ENCODE results near the gene FAM20A. TPM values are rescaled to one million over a fixed set of nuclear protein-coding genes. Genes with fewer than 3 reads are reported as not detected.

The FAM20A gene
- polyA plus RNA-seq, 1 donor (not counting 4 experiments of a cell fraction or from before 2014, with no cell fraction given) = not detected

GRCh38 chr17:68641276-68642117 lies 40.3 kb upstream of the FAM20A start:
- Histone ChIP-seq H3K79me2 (ENCODE audit: control insufficient read depth, insufficient read depth, low read length) (no peaks in the 10 kb centered on the region), H3K9ac (ENCODE audit: control insufficient read depth, extremely low read depth, insufficient read depth, low read length) (no peak overlapping the region), H3K4me1 (ENCODE audit: control insufficient read depth, extremely low read depth, insufficient read depth, low read length) (no peaks in the 10 kb centered on the region), H4K20me1 (ENCODE audit: control insufficient read depth, extremely low read depth, insufficient read depth, low read length) (no peaks in the 10 kb centered on the region), H3K4me2 (ENCODE audit: control insufficient read depth, extremely low read depth, insufficient read depth, low read depth, low read length) (no peak overlapping the region), H3K4me3 (ENCODE audit: control insufficient read depth in 2 of 3, extremely low read depth in 1 of 3, insufficient read depth in 2 of 3, low read depth in 1 of 3, low read length in 3 of 3) (no peak overlapping the region), H3K9me3 (ENCODE audit: control insufficient read depth, low read depth, low read length) (no peaks in the 10 kb centered on the region), H3K27ac (ENCODE audit: control insufficient read depth, insufficient read depth, low read length) (no peak overlapping the region), H3K27me3 (ENCODE audit: control insufficient read depth, extremely low read depth, insufficient read depth, low read length) (no peaks in the 10 kb centered on the region), H3K9me1 (ENCODE audit: control insufficient read depth, extremely low read depth, insufficient read depth, low read length) (no peaks in the 10 kb centered on the region), H3K36me3 (ENCODE audit: control insufficient read depth in 2 of 2, extremely low read depth in 1 of 2, insufficient read depth in 2 of 2, low read length in 2 of 2) (no peaks in the 10 kb centered on the region), H2AFZ (ENCODE audit: control insufficient read depth, low read length) (no peak overlapping the region)
- FAIRE-seq = no peak
- TF ChIP-seq, protein P1, sequence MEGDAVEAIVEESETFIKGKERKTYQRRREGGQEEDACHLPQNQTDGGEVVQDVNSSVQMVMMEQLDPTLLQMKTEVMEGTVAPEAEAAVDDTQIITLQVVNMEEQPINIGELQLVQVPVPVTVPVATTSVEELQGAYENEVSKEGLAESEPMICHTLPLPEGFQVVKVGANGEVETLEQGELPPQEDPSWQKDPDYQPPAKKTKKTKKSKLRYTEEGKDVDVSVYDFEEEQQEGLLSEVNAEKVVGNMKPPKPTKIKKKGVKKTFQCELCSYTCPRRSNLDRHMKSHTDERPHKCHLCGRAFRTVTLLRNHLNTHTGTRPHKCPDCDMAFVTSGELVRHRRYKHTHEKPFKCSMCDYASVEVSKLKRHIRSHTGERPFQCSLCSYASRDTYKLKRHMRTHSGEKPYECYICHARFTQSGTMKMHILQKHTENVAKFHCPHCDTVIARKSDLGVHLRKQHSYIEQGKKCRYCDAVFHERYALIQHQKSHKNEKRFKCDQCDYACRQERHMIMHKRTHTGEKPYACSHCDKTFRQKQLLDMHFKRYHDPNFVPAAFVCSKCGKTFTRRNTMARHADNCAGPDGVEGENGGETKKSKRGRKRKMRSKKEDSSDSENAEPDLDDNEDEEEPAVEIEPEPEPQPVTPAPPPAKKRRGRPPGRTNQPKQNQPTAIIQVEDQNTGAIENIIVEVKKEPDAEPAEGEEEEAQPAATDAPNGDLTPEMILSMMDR (optimal IDR thresholded peaks at IDR 0.05 in 1 of 3, IDR thresholded peaks at IDR 0.05 in 1 of 3, conservative IDR thresholded peaks at IDR 0.05 in 1 of 3; ENCODE audit: extremely low read depth in 1 of 3, insufficient read depth in 2 of 3, low read length in 3 of 3) = no peak
- TF ChIP-seq EZH2 (IDR thresholded peaks at IDR 0.05; ENCODE audit: low read length) = no peak
- DNase-seq (ENCODE audit: low read depth, low spot score) = no peak
- dilution Hi-C loops (cut with MboI; ENCODE audit: extremely low pct_ligation_motif_present, low sequenced_read_pairs) = no loop called here

DNA sequence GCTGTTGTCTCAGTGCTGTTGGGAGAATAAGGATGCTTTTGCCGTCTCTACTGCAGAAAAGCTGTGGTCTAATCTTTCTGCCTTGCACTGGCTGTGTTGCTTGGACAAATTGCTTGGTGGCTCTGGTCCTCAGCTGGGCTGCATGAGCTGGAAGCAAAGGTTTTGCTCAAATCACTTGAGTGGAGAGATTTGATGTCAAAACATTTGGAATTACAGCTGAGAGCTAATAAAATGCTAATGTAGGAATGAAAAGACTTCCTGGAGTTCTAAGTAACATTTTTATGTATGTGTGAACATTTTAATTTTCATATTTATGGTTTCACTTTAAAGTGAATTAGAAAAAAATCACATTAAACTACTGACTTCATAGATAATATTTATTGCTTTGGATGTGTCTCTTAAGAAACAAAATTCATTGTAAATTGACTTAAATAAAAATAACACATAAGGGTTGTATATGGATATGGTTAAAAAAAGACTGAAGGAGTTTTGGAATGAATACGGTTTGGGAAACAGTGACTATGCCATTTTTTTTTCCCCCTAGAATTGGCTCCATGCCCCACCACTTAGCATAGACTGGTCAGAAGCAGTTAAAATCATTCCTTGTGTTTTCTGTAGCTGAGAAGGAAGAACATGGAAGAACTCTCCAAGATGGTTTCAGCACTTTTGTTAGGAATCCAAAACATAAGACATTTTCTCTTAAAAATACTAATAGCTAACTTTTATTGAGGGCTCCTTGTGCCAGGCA lies 39.2 kb upstream of the FAM20A start:
- TF ChIP-seq, protein P1 (optimal IDR thresholded peaks at IDR 0.05 in 1 of 3, IDR thresholded peaks at IDR 0.05 in 1 of 3, conservative IDR thresholded peaks at IDR 0.05 in 1 of 3; ENCODE audit: extremely low read depth in 1 of 3, insufficient read depth in 2 of 3, low read length in 3 of 3) = no peak
- TF ChIP-seq EZH2 (IDR thresholded peaks at IDR 0.05; ENCODE audit: low read length) = no peak
- no peaks in the 10 kb centered on the region for H3K9me1 ChIP-seq (ENCODE audit: control insufficient read depth, extremely low read depth, insufficient read depth, low read length)
- H4K20me1 ChIP-seq (ENCODE audit: control insufficient read depth, extremely low read depth, insufficient read depth, low read length) = no peaks in the 10 kb centered on the region
- no peaks in the 10 kb centered on the region for H3K36me3 ChIP-seq (ENCODE audit: control insufficient read depth in 2 of 2, extremely low read depth in 1 of 2, insufficient read depth in 2 of 2, low read length in 2 of 2)
- no peak overlapping the region for H3K4me2 ChIP-seq (ENCODE audit: control insufficient read depth, extremely low read depth, insufficient read depth, low read depth, low read length)
- H3K4me3 ChIP-seq (ENCODE audit: control insufficient read depth in 2 of 3, extremely low read depth in 1 of 3, insufficient read depth in 2 of 3, low read depth in 1 of 3, low read length in 3 of 3) = no peak overlapping the region
- H3K27ac ChIP-seq (ENCODE audit: control insufficient read depth, insufficient read depth, low read length) = no peak overlapping the region
- dilution Hi-C loops (cut with MboI; ENCODE audit: extremely low pct_ligation_motif_present, low sequenced_read_pairs) = no loop called here
- no peak for DNase-seq (ENCODE audit: low read depth, low spot score)
- H3K4me1 ChIP-seq (ENCODE audit: control insufficient read depth, extremely low read depth, insufficient read depth, low read length) = no peaks in the 10 kb centered on the region
- no peak overlapping the region for H3K9ac ChIP-seq (ENCODE audit: control insufficient read depth, extremely low read depth, insufficient read depth, low read length)
- H2AFZ ChIP-seq (ENCODE audit: control insufficient read depth, low read length) = no peak overlapping the region
- FAIRE-seq = no peak
- no peaks in the 10 kb centered on the region for H3K27me3 ChIP-seq (ENCODE audit: control insufficient read depth, extremely low read depth, insufficient read depth, low read length)
- H3K79me2 ChIP-seq (ENCODE audit: control insufficient read depth, insufficient read depth, low read length) = no peaks in the 10 kb centered on the region
- no peaks in the 10 kb centered on the region for H3K9me3 ChIP-seq (ENCODE audit: control insufficient read depth, low read depth, low read length)

All from keratinocyte (primary cell).